SJCRH30 (cell line): ENCODE data around the gene CEP41. TPM values are rescaled to one million over a fixed set of nuclear protein-coding genes. Genes with fewer than 3 reads are reported as not detected.

ENCODE experiments used
- DNase-seq, 2 experiments: peaks; one replicate each; pipeline ENCODE4 v3.0.0-alpha.2; 2015 to 2020
- H3K27ac ChIP-seq: fragments of 250-450 bp; sonication (Bioruptor Pico); 2 replicates; pipeline ENCODE4 v1.5.1; 2020; ENCODE audit warnings: mild to moderate bottlenecking, moderate library complexity
- H3K27me3 ChIP-seq: fragments of 250-450 bp; sonication (Bioruptor Pico); 2 replicates; pipeline ENCODE4 v1.5.1; 2020; ENCODE audit warnings: mild to moderate bottlenecking, moderate library complexity
- H3K36me3 ChIP-seq: fragments of 250-450 bp; sonication (Bioruptor Pico); 2 replicates; pipeline ENCODE4 v1.5.1; 2020; ENCODE audit warnings: mild to moderate bottlenecking, moderate library complexity
- H3K4me1 ChIP-seq: fragments of 250-450 bp; sonication (Bioruptor Pico); 2 replicates; pipeline ENCODE4 v1.5.1; 2020; ENCODE audit warnings: mild to moderate bottlenecking, moderate library complexity
- H3K4me3 ChIP-seq: fragments of 250-450 bp; sonication (Bioruptor Pico); 2 replicates; pipeline ENCODE4 v1.5.1; 2020; ENCODE audit warnings: mild to moderate bottlenecking, moderate library complexity
- H3K9me3 ChIP-seq: fragments of 250-450 bp; sonication (Bioruptor Pico); replicated peaks from 2 replicates; pipeline ENCODE4 v1.5.1; 2020; ENCODE audit warnings: mild to moderate bottlenecking, moderate library complexity
- total RNA-seq: library from RNA; depleted of rRNA; stranded (reverse); fragments of >200 nt; shearing (Covaris generic); gene quantifications from 2 replicates; pipeline ENCODE4 v1.2.3, GENCODE V29; 2014

CEP41 gene
- total RNA-seq, 1 experiment from 2014 or later, result 39.9 TPM

GRCh38 chr7:130356876-130357611, 83.8 kb downstream of the CEP41 start:
- Histone ChIP-seq H3K4me1 (peaks cover 52% of the 10 kb centered on the region), H3K4me3 (peak overlapping the region; percentile 0; the same call in 1 of the 2 replicates), H3K27me3 (no peaks in the 10 kb centered on the region), H3K36me3 (no peaks in the 10 kb centered on the region), H3K9me3 (peaks cover 15% of the 10 kb centered on the region; the same call in 1 of the 2 replicates), H3K27ac (peak overlapping the region; percentile 100)
- DNase-seq, result peak; percentile 96 to 98

DNA sequence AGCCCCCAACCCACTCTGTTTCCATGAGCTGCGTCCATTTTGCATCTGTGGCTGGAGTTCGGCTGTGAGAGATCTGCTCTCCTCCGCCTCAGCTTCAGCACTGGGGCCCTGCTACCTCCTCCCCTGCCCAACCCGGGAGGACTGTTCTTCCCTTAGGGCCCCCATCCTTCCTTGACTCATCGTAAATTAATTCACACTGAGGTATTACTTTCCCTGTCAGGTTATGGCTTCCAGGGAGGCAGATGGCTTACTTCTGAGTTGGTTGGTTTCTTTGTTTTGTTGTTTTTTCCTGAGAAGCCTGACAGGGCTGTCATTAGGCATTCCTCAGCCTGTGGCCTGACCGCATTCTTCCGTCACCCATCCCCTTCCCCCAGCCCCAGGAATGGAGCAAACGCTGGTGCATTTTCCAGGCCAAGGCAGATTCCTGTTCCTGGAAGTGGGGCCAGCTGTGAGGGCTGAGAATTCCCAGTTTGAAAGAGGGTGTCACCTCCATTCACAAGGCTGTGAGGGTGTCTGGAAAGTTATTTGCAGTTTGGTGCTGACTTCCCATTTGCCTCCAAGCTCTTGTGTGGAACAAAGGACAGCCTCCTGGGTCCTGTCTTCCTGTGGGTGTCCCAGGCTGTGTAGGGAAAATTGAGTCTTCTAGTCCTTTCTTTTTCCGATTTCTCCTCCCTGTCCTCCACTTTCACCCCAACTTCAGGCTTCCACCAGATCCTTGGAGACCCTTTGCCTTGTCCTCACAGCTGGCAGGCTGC, 84.5 kb downstream of the CEP41 start:
- peak; percentile 98 to 99 for DNase-seq
- H3K4me1 ChIP-seq, result peaks cover 59% of the 10 kb centered on the region
- no peaks in the 10 kb centered on the region for H3K36me3 ChIP-seq
- no peaks in the 10 kb centered on the region for H3K27me3 ChIP-seq
- peak overlapping the region; percentile 100 for H3K27ac ChIP-seq
- peak overlapping the region; percentile 13 for H3K4me3 ChIP-seq
- H3K9me3 ChIP-seq, result peaks cover 15% of the 10 kb centered on the region; the same call in 1 of the 2 replicates

- peaks cover 56% of the 10 kb centered on the region for H3K4me1 ChIP-seq
- peak in 1 of 2 experiments; percentile 46 for DNase-seq
- no peaks in the 10 kb centered on the region for H3K9me3 ChIP-seq
- peak overlapping the region; percentile 91 for H3K27ac ChIP-seq
- H3K36me3 ChIP-seq, result no peaks in the 10 kb centered on the region
- H3K27me3 ChIP-seq, result no peaks in the 10 kb centered on the region
- no peak overlapping the region for H3K4me3 ChIP-seq
Measured at GRCh38 chr7:130353196-130353595, 87.6 kb downstream of the CEP41 start.

DNA sequence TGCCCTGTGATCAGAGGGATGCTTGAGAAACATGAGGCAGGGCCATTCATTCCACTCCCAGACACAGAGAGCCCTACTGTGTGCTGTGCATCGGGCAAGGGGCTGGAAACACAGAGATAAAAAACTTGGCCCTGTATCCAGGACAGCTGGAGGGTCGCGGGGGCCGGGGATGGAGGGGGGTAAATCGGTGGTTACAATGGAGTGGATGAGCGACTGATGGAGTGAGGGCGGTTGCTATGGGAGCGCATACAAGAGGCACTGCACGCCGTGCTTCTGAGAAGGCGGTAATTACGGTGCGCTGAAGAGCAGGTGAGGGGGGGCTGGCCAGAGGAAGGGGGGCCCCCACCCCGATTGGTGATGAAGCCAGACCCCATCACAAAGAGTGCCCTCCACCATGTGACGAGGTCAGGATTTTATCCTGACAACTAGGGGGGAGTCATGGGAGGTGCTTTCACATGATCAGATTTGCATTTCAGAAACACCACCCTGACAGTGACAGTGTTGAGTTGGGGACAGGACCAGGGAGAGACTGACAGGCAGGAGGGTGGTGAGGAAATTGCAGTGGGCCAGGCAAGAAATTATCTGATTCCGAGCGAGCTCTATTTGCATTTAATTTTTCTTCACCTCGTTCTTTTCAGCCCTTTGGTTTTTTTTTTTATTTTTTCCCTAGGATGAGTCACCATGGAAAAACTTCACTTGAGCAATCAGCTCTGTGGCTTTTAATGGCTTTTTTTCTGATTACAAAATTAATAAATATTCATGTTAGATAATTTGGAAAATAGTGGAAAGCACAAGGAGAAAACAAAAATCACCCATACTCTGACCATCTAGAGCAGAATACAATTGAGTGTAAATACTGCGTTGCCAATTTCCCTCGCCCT, 88.4 kb downstream of the CEP41 start:
- H3K27ac ChIP-seq, result peak overlapping the region; percentile 91
- no peaks in the 10 kb centered on the region for H3K9me3 ChIP-seq
- no peaks in the 10 kb centered on the region for H3K36me3 ChIP-seq
- peak; percentile 69 to 73 for DNase-seq
- H3K4me3 ChIP-seq, result peak overlapping the region; percentile 38
- peaks cover 49% of the 10 kb centered on the region for H3K4me1 ChIP-seq
- no peaks in the 10 kb centered on the region for H3K27me3 ChIP-seq

DNA sequence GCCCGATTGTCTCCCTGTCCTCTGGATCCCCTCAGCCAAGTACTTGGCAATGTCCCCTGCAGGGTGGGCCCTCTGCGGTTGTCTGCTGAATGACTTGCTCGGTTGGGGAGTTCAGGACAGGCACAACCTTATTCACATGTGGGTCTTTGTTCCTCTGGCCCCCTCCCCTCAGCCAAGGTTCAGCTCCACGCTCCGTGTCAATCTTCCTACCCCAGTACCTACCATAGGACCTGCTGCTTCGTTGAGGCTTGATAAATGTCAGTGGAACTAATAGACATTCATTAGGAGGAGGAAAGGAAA, 89.1 kb downstream of the CEP41 start:
- Histone ChIP-seq H3K36me3 (no peaks in the 10 kb centered on the region), H3K27ac (peak overlapping the region; percentile 91), H3K4me3 (peak overlapping the region; percentile 38), H3K4me1 (peaks cover 42% of the 10 kb centered on the region), H3K9me3 (no peaks in the 10 kb centered on the region), H3K27me3 (no peaks in the 10 kb centered on the region)
- no peak for DNase-seq

DNA sequence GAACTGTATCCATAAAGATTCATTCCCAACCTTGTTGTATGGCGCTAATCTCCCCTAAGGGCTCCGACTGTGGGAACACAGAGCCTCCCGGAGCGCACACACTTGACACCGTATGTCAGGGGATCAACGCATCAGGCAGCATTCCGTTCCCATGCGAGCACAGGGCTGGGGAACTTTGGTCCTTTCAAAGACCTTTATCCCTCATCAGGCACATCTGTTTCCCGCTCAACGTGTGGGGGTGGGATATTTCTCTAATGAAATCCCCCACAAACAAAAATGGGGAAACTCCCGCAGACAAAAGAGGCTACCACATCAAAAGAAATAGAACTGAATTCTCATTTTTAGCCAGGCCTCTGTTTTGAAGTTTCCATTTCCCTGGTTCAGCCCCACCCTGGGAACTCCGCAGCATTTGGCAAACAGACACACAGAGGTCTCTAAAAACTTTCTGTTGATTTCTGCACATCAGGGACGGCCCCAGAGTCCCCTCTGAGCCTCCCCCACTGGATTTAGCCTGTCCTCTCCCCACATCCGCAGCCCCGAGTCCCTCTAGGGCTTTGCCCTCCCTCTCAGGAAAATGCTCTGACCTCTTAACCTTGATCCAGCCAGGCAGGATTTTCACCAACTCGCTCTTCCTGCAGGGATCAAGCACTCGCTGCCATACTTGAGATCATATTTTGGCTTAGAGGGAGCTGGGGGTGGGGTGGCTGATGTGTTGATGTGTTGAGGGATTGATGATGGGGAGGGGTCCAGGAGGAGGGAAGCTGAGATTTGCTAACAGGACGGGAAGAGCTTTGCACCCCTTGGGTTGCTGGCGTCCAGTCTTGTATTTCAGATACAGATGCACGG, 89.6 kb downstream of the CEP41 start:
- H3K9me3 ChIP-seq, result no peaks in the 10 kb centered on the region
- H3K36me3 ChIP-seq, result no peaks in the 10 kb centered on the region
- DNase-seq, result peak; percentile 93 to 97
- peaks cover 40% of the 10 kb centered on the region for H3K4me1 ChIP-seq
- peak overlapping the region; percentile 38 for H3K4me3 ChIP-seq
- H3K27me3 ChIP-seq, result no peaks in the 10 kb centered on the region
- H3K27ac ChIP-seq, result peak overlapping the region; percentile 91

DNA sequence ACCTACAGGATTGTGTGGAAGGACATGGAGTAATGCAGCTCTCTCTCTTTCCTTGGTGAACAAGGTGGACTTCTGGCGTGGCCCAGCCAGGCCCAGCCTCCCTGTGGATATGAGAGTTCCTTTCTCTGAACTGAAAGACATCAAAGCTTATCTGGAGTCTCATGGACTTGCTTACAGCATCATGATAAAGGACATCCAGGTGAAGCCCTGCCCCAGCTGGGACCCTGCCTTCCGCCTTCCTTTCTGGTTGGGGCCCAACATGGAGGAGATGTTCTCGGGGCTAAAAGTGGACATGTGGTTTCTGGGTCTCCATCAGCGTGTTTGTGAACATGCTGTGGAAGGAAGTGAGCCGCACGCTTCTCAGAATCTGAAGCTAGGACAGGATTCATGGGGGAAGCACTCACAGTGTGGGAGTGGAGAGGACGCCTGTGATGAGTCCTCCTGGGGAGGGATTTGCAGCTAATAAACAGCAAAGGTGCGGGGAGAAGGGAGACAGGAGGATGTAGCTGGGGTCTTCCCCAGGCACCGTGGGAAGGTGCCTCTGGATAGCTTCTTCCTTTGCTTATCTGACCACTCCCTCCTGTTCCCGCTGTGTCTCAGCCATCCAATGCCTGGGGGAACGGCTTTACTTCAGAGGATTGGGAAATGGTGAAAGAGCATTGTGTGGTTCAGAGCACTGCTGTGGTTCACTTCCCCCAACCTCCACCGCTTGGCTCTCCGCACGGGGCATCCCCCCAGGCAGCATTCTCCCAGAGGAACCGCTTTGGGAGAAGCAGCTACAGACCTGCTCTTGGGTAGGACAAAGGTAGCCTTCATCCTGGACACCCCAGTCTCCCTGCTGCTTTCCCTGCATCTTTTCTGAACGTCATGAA, 90.7 kb downstream of the CEP41 start:
- H3K36me3 ChIP-seq, result no peaks in the 10 kb centered on the region
- H3K27ac ChIP-seq, result peak overlapping the region; percentile 91
- H3K9me3 ChIP-seq, result no peaks in the 10 kb centered on the region
- H3K4me3 ChIP-seq, result peak overlapping the region; percentile 38
- H3K4me1 ChIP-seq, result peaks cover 41% of the 10 kb centered on the region
- no peaks in the 10 kb centered on the region for H3K27me3 ChIP-seq
- peak; percentile 88 to 95 for DNase-seq

- no peaks in the 10 kb centered on the region for H3K27me3 ChIP-seq
- no peaks in the 10 kb centered on the region for H3K36me3 ChIP-seq
- H3K4me1 ChIP-seq, result peaks cover 38% of the 10 kb centered on the region
Measured at GRCh38 chr7:130346941-130347340, 93.9 kb downstream of the CEP41 start.

GRCh38 chr7:130346177-130346905, 94.5 kb downstream of the CEP41 start:
- H3K27me3 ChIP-seq, result no peaks in the 10 kb centered on the region

More at GRCh38 chr7:130346941-130347340, 93.9 kb downstream of the CEP41 start:
- no peak for DNase-seq
- Histone ChIP-seq H3K9me3 (peaks cover 7% of the 10 kb centered on the region), H3K27ac (no peak overlapping the region), H3K4me3 (no peak overlapping the region)

GRCh38 chr7:130345725-130346124, 95.1 kb downstream of the CEP41 start:
- Histone ChIP-seq H3K4me1 (peaks cover 29% of the 10 kb centered on the region), H3K9me3 (peaks cover 7% of the 10 kb centered on the region), H3K36me3 (no peaks in the 10 kb centered on the region), H3K27ac (peak overlapping the region; percentile 84), H3K27me3 (no peaks in the 10 kb centered on the region), H3K4me3 (peak overlapping the region; percentile 17)
- DNase-seq, result no peak

More at GRCh38 chr7:130346177-130346905, 94.5 kb downstream of the CEP41 start:
- peak overlapping the region; percentile 84 for H3K27ac ChIP-seq
- H3K9me3 ChIP-seq, result peaks cover 7% of the 10 kb centered on the region
- peak; percentile 31 to 43 for DNase-seq
- no peaks in the 10 kb centered on the region for H3K36me3 ChIP-seq
- H3K4me3 ChIP-seq, result no peak overlapping the region
- peaks cover 32% of the 10 kb centered on the region for H3K4me1 ChIP-seq

DNA sequence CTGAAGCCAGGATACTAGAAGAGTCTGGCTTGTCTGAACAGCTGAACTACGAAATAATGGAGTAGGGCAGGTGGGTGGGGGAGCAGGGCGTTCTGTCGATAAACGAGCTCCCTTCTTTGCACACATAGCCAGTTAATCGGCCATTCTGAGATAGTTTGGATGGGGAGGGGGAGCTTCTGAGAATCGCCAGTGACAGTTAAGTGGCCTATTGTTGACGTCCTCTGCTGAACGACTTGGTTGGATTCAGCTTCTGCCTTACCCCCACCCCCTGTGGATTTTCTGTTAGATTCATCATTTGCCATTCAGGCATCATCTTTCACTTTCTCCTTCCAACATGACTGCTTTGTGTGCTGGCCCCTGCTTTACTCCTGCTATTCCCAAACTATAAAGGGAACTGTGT, 95.7 kb downstream of the CEP41 start:
- Histone ChIP-seq H3K36me3 (no peaks in the 10 kb centered on the region), H3K27ac (peak overlapping the region; percentile 84), H3K4me3 (peak overlapping the region; percentile 17), H3K4me1 (peaks cover 29% of the 10 kb centered on the region), H3K27me3 (no peaks in the 10 kb centered on the region), H3K9me3 (peaks cover 7% of the 10 kb centered on the region)
- peak; percentile 89 to 96 for DNase-seq

- no peak for DNase-seq
- Histone ChIP-seq H3K36me3 (no peaks in the 10 kb centered on the region), H3K27me3 (no peaks in the 10 kb centered on the region), H3K4me1 (peaks cover 24% of the 10 kb centered on the region), H3K27ac (peak within 1 kb of the TSS; percentile 84), H3K9me3 (peaks cover 7% of the 10 kb centered on the region), H3K4me3 (peak within 1 kb of the TSS; percentile 17)
Measured at GRCh38 chr7:130344271-130344866, 96.4 kb downstream of the CEP41 start, which contains the start of gene CPA5. Gene CPA5, plus strand, starts transcription at chr7:130344816. Its CDS starts 1,670 bp downstream, at chr7:130346486.
